Psoas muscle (tissue), 8 donors: Measurements from ENCODE around the gene MROH2A. TPM values are rescaled to one million over a fixed set of nuclear protein-coding genes. Genes with fewer than 3 reads are reported as not detected.
"Not testable (repeated sequence)": the region's sequence is repeated elsewhere in the genome, so short reads cannot be mapped to it uniquely, and the experiment has no call there.

ENCODE experiments used
- ATAC-seq, 4 donors: fragments of 200-7000 bp; cut with Tn5 transposase; one replicate each; pipeline ENCODE4 v1.9.1; 2020; ENCODE audit warnings: moderate library complexity in 3 of 4, mild to moderate bottlenecking in 2 of 4
- DNase-seq, 2 donors: peaks; one replicate each; pipeline ENCODE4 v3.0.0-alpha.2; 2020
- H3K27ac ChIP-seq: fragments of 200-600 bp; one replicate; pipeline ENCODE4 v1.8.0; 2022
- H3K27me3 ChIP-seq, 3 donors: fragments of 200-600 bp in 1 of 3; one replicate each; pipeline versions ENCODE4 v1.6.1 to v1.8.0; 2013 to 2022; ENCODE audit warnings: low read length in 2 of 3, mild to moderate bottlenecking in 2 of 3, moderate library complexity in 1 of 3; ENCODE audit not compliant: insufficient read depth in 3 of 3
- H3K36me3 ChIP-seq, 2 donors: fragments of 200-600 bp in 1 of 2; one replicate each; pipeline versions ENCODE4 v1.6.1 to v1.8.0; 2013 to 2022; ENCODE audit warnings: low read depth in 1 of 2, mild to moderate bottlenecking in 1 of 2, moderate library complexity in 1 of 2; ENCODE audit not compliant: insufficient read depth in 1 of 2
- H3K4me1 ChIP-seq: fragments of 200-600 bp; one replicate; pipeline ENCODE4 v1.8.0; 2022
- H3K4me3 ChIP-seq: fragments of 200-600 bp; one replicate; pipeline ENCODE4 v1.8.0; 2022; ENCODE audit warnings: mild to moderate bottlenecking
- H3K9me3 ChIP-seq: fragments of 200-600 bp; one replicate; pipeline ENCODE4 v1.8.0; 2022
- WGBS, 3 donors: extraction: QIAGEN DNeasy Blood & Tissue Kit; methylation state at CpG; one replicate each; pipeline versions ENCODE4 v1.1.6 to v1.1.7; 2013; 5-methylcytosine and 5-hydroxymethylcytosine counted together
- intact Hi-C, 2 donors: fragments of 100-400 bp; cut with DNase I; formaldehyde crosslinking; loops; one replicate each; pipeline versions ENCODE4 v1.11.0 to v1.14.2; 2022
- polyA plus RNA-seq, 3 donors: library from polyadenylated mRNA; stranded (reverse); fragments of 200-250 nt; gene quantifications; one replicate each; pipeline ENCODE4 v1.2.3, GENCODE V29; 2013
- total RNA-seq, 4 donors: library from RNA; stranded (reverse); fragmentation: NEBNext Ultra II Directional in 2 of 4; extraction: Animal tissue kit (Norgen Biotek cat#: 25700) in 2 of 4; gene quantifications; one replicate each; pipeline versions ENCODE4 v1.2.1 to v1.2.4, GENCODE V29; 2021 to 2023
- TF ChIP-seq, protein P1 (sequence below): fragments of 200-600 bp; IDR thresholded peaks from one replicate; pipeline ENCODE4 v1.8.0; 2022; ENCODE audit warnings: antibody characterized with exemption
- donor health status: healthy with polysubstance abuse.
- donor health status: DM: no; HTN: no; CAD: no; lungs with moderate emphysema.
- donor health status: Bipolar disorder and iron deficiency.
- donor health status: healthy.
- donor health status: DM: yes; HTN: yes; CAD: no.
- donor health status: DM: no; HTN: no; CAD: no.
- donor health status: DM: no; HTN: no; CAD: no.
- donor health status: DM: yes; HTN: yes; CAD: no.

Gene MROH2A
- total and polyA plus RNA-seq, 7 donors = not detected

GRCh38 chr2:233743464-233744259, 34.5 kb upstream of the MROH2A start:
- 92 to 94% (median 93%) methylated on average over 44 to 45 of the region's 46 CpGs for WGBS, 3 donors
- H3K27me3 ChIP-seq = peaks cover 0 to 2% (median 0%) of the 10 kb centered on the region in 3 donors

GRCh38 chr2:233745073-233745755, 32.9 kb upstream of the MROH2A start:
- ATAC-seq = no peak

More at GRCh38 chr2:233743464-233744259, 34.5 kb upstream of the MROH2A start:
- Histone ChIP-seq H3K27ac (no peak overlapping the region), H3K36me3 (no peaks in the 10 kb centered on the region), H3K9me3 (no peaks in the 10 kb centered on the region), H3K4me3 (no peak overlapping the region), H3K4me1 (no peaks in the 10 kb centered on the region)
- TF ChIP-seq, protein P1, sequence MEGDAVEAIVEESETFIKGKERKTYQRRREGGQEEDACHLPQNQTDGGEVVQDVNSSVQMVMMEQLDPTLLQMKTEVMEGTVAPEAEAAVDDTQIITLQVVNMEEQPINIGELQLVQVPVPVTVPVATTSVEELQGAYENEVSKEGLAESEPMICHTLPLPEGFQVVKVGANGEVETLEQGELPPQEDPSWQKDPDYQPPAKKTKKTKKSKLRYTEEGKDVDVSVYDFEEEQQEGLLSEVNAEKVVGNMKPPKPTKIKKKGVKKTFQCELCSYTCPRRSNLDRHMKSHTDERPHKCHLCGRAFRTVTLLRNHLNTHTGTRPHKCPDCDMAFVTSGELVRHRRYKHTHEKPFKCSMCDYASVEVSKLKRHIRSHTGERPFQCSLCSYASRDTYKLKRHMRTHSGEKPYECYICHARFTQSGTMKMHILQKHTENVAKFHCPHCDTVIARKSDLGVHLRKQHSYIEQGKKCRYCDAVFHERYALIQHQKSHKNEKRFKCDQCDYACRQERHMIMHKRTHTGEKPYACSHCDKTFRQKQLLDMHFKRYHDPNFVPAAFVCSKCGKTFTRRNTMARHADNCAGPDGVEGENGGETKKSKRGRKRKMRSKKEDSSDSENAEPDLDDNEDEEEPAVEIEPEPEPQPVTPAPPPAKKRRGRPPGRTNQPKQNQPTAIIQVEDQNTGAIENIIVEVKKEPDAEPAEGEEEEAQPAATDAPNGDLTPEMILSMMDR = no peak
- intact Hi-C loops = no loop called here
- ATAC-seq = no peak
- DNase-seq = peak in 1 of 2 donors; percentile 48

DNA sequence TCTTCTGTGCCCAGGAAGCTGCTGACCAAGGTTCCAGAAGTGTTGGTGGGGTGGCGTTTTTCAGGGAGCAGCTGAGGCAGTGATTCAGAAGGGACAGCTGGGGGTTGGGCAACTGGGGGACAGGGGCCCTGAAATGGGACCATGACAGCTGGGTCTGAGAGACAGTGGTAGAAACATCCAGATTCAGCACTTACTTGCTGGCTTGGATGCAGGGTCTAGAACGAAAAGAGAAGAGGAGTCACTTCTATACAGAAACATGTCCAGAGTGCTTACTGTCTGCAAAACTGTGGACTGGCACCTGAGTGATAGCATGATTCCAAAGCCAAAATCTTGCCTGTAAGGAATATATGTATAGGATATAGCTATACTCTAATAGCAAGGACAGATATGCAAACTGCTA, 32.3 kb upstream of the MROH2A start:
- H3K36me3 ChIP-seq, H3K27ac ChIP-seq, H3K4me3 ChIP-seq, H3K4me1 ChIP-seq, H3K9me3 ChIP-seq, intact Hi-C loops, ATAC-seq, DNase-seq, H3K27me3 ChIP-seq: not testable (repeated sequence)
- WGBS, 3 donors = 55 to 72% (median 56%) methylated on average over 2 of the region's 2 CpGs

More at GRCh38 chr2:233745073-233745755, 32.9 kb upstream of the MROH2A start:
- Histone ChIP-seq H3K9me3 (no peaks in the 10 kb centered on the region), H3K36me3 (no peaks in the 10 kb centered on the region), H3K4me3 (no peak overlapping the region), H3K27me3 (no peaks in the 10 kb centered on the region), H3K27ac (no peak overlapping the region), H3K4me1 (no peaks in the 10 kb centered on the region)
- TF ChIP-seq, protein P1 = no peak
- 53 to 60% (median 56%) methylated on average over 5 of the region's 5 CpGs for WGBS, 3 donors
- intact Hi-C loops = no loop called here
- no peak for DNase-seq

- no peaks in the 10 kb centered on the region for H3K36me3 ChIP-seq
- H3K4me1 ChIP-seq = no peaks in the 10 kb centered on the region
- H3K27ac ChIP-seq = no peak overlapping the region
- H3K27me3 ChIP-seq = no peaks in the 10 kb centered on the region
- DNase-seq (no peak), ATAC-seq (no peak)
- H3K4me3 ChIP-seq = no peak overlapping the region
- TF ChIP-seq, protein P1 = no peak
- no peaks in the 10 kb centered on the region for H3K9me3 ChIP-seq
- intact Hi-C loops = no loop called here
- WGBS, 3 donors = 69 to 71% (median 70%) methylated on average over 10 of the region's 10 CpGs
These were observed 31.5 kb upstream of the MROH2A start for GRCh38 chr2:233746475-233747282.

DNA sequence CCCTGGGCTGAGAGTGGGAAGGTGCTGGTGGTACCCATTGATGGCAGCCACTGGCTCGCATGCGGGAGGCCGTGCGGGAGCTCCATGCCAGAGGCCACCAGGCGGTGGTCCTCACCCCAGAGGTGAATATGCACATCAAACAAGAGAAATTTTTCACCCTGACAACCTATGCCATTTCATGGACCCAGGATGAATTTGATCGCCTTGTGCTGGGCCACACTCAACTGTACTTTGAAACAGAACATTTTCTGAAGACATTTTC, 30.9 kb upstream of the MROH2A start:
- H3K9me3 ChIP-seq = no peaks in the 10 kb centered on the region
- H3K36me3 ChIP-seq = no peaks in the 10 kb centered on the region
- ATAC-seq (no peak), DNase-seq (no peak)
- H3K4me1 ChIP-seq = no peaks in the 10 kb centered on the region
- TF ChIP-seq, protein P1 = no peak
- 87 to 97% (median 92%) methylated on average over 6 of the region's 6 CpGs for WGBS, 3 donors
- intact Hi-C loops = no loop called here
- no peaks in the 10 kb centered on the region for H3K27me3 ChIP-seq
- H3K27ac ChIP-seq = no peak overlapping the region
- H3K4me3 ChIP-seq = no peak overlapping the region

GRCh38 chr2:233750689-233751088, 27.4 kb upstream of the MROH2A start:
- DNase-seq, H3K4me3 ChIP-seq, ATAC-seq, intact Hi-C loops, H3K27ac ChIP-seq, H3K9me3 ChIP-seq, H3K27me3 ChIP-seq, H3K4me1 ChIP-seq, H3K36me3 ChIP-seq: not testable (repeated sequence)
- 70 to 94% (median 79%) methylated on average over 2 of the region's 2 CpGs for WGBS, 3 donors

- intact Hi-C loops, H3K36me3 ChIP-seq, ATAC-seq, H3K27me3 ChIP-seq, H3K4me1 ChIP-seq, DNase-seq, H3K4me3 ChIP-seq, H3K27ac ChIP-seq, H3K9me3 ChIP-seq: not testable (repeated sequence)
- 67 to 76% (median 73%) methylated on average over 2 of the region's 2 CpGs for WGBS, 3 donors
These were observed 26.7 kb upstream of the MROH2A start for GRCh38 chr2:233751212-233752009.
